H1 (cell line): ENCODE results near the gene ARPC2. TPM values are rescaled to one million over a fixed set of nuclear protein-coding genes. Genes with fewer than 3 reads are reported as not detected.

Source experiments
- CTCF ChIA-PET: fragments of 300-600 bp; sonication (Branson Sonifier 250); formaldehyde crosslinking; loops from one replicate; lab custom pipeline; 2021; ENCODE audit not compliant: partially characterized antibody; lab: Charles Lee
- POLR2A ChIA-PET: fragments of 300-600 bp; sonication (Branson Sonifier 250); formaldehyde crosslinking; loops from one replicate; lab custom pipeline; 2021; ENCODE audit warnings: inconsistent platforms; ENCODE audit not compliant: partially characterized antibody; lab: Charles Lee
- DNase-seq, 2 experiments: peaks; one replicate each; pipeline versions ENCODE4 v3.0.0 to v3.0.0-alpha.2; 2010 to 2022; ENCODE audit warnings: low spot score in 2 of 2, low read depth in 1 of 2, mixed read lengths in 1 of 2
- FAIRE-seq: peaks from 2 replicates; lab custom pipeline; 2011; peaks lifted over from hg19 to GRCh38; lab: Jason Lieb, UNC
- H2AFZ ChIP-seq: 2 replicates; pipeline ENCODE4 v1.8.1; 2012; ENCODE audit warnings: low read length, inconsistent platforms
- H2AK5ac ChIP-seq: 2 replicates; pipeline ENCODE4 v1.6.1; 2013; ENCODE audit warnings: low read depth, low read length
- H2BK120ac ChIP-seq: replicated peaks from 2 replicates; pipeline ENCODE3; 2013; ENCODE audit warnings: low read depth, low read length, inconsistent platforms
- H2BK12ac ChIP-seq: 2 replicates; pipeline ENCODE4 v1.6.1; 2013; ENCODE audit warnings: low read depth, low read length
- H2BK15ac ChIP-seq: 2 replicates; pipeline ENCODE4 v1.6.1; 2013; ENCODE audit warnings: low read length
- H2BK20ac ChIP-seq: 2 replicates; pipeline ENCODE4 v1.6.1; 2013; ENCODE audit warnings: low read length
- H2BK5ac ChIP-seq: 2 replicates; pipeline ENCODE4 v1.6.1; 2013; ENCODE audit warnings: low read depth, low read length
- H3K14ac ChIP-seq: 2 replicates; pipeline ENCODE4 v1.6.1; 2013; ENCODE audit warnings: inconsistent platforms; ENCODE audit not compliant: insufficient read length
- H3K18ac ChIP-seq: 2 replicates; pipeline ENCODE4 v1.6.1; 2013; ENCODE audit warnings: low read length; ENCODE audit errors: extremely low read depth
- H3K23ac ChIP-seq: 2 replicates; pipeline ENCODE4 v1.6.1; 2013; ENCODE audit warnings: inconsistent platforms; ENCODE audit not compliant: insufficient read length
- H3K23me2 ChIP-seq: 2 replicates; pipeline ENCODE4 v1.6.1; 2013; ENCODE audit warnings: low read depth, low read length
- H3K27ac ChIP-seq: 2 replicates; pipeline ENCODE4 v1.6.1; 2011; ENCODE audit warnings: low read depth, low read length, inconsistent platforms
- H3K27me3 ChIP-seq, 4 experiments: replicated peaks in 1 of 4; 1 replicate in 1 of 4; 2 replicates in 3 of 4; pipeline versions ENCODE4 v1.6.1 to v1.8.1; 2011 to 2013; ENCODE audit warnings: low read length in 3 of 4, mild to moderate bottlenecking in 3 of 4, inconsistent platforms in 2 of 4, mixed read lengths in 2 of 4, moderate library complexity in 1 of 4; ENCODE audit not compliant: control insufficient read depth in 3 of 4, insufficient read depth in 3 of 4; ENCODE audit errors: extremely low read depth in 1 of 4
- H3K36me3 ChIP-seq, 4 experiments: 2 replicates each; pipeline versions ENCODE4 v1.6.1 to v1.8.1; 2011 to 2013; ENCODE audit warnings: mild to moderate bottlenecking in 4 of 4, low read length in 3 of 4, moderate library complexity in 2 of 4, control low read depth in 1 of 4, inconsistent platforms in 1 of 4; ENCODE audit not compliant: insufficient read depth in 4 of 4, control insufficient read depth in 2 of 4
- H3K4ac ChIP-seq: replicated peaks from 2 replicates; pipeline ENCODE3; 2013; ENCODE audit warnings: low read length, low read depth, mixed read lengths, inconsistent platforms; ENCODE audit not compliant: insufficient read length
- H3K4me1 ChIP-seq, 4 experiments: replicated peaks in 1 of 4; 1 replicate in 1 of 4; 2 replicates in 3 of 4; pipeline versions ENCODE4 v1.6.1 to v1.8.1; 2011 to 2013; ENCODE audit warnings: low read length in 3 of 4, inconsistent platforms in 2 of 4, mixed read lengths in 1 of 4; ENCODE audit not compliant: insufficient read depth in 4 of 4, control insufficient read depth in 3 of 4
- H3K4me2 ChIP-seq, 2 experiments: 2 replicates each; pipeline versions ENCODE4 v1.6.1 to v1.8.1; 2011 to 2013; ENCODE audit warnings: low read depth in 2 of 2, low read length in 2 of 2, control low read depth in 1 of 2, inconsistent platforms in 1 of 2, mild to moderate bottlenecking in 1 of 2; ENCODE audit not compliant: insufficient read depth in 1 of 2
- H3K4me3 ChIP-seq, 4 experiments: fragments of 200-600, 300-600 bp in 1 of 4; sonication (generic), shearing (Covaris generic), sonication (Bioruptor Twin) in 1 of 4; 2 replicates each; pipeline versions ENCODE4 v1.5.1 to v1.8.1; 2011 to 2016; ENCODE audit warnings: low read length in 4 of 4, low read depth in 3 of 4, control low read depth in 2 of 4, inconsistent platforms in 2 of 4, mild to moderate bottlenecking in 2 of 4, mixed read lengths in 1 of 4, moderate library complexity in 1 of 4; ENCODE audit not compliant: insufficient read depth in 2 of 4; ENCODE audit errors: extremely low read depth in 1 of 4
- H3K56ac ChIP-seq: replicated peaks from 2 replicates; pipeline ENCODE3; 2013; ENCODE audit warnings: low read depth, mild to moderate bottlenecking, mixed read lengths, low read length, inconsistent platforms; ENCODE audit not compliant: insufficient read length
- H3K79me1 ChIP-seq: 2 replicates; pipeline ENCODE4 v1.6.1; 2013; ENCODE audit warnings: low read depth, low read length, control low read depth
- H3K79me2 ChIP-seq, 2 experiments: 2 replicates each; pipeline versions ENCODE4 v1.6.1 to v1.8.1; 2012 to 2013; ENCODE audit warnings: low read length in 2 of 2, mild to moderate bottlenecking in 2 of 2, inconsistent platforms in 1 of 2; ENCODE audit not compliant: insufficient read depth in 2 of 2, control insufficient read depth in 1 of 2
- H3K9ac ChIP-seq, 4 experiments: replicated peaks in 1 of 4; 1 replicate in 1 of 4; 2 replicates in 3 of 4; pipeline versions ENCODE4 v1.6.1 to v1.8.1; 2011 to 2013; ENCODE audit warnings: low read depth in 3 of 4, low read length in 3 of 4, control low read depth in 2 of 4, mild to moderate bottlenecking in 2 of 4, moderate library complexity in 2 of 4, inconsistent platforms in 1 of 4; ENCODE audit errors: extremely low read depth in 1 of 4
- H3K9me3 ChIP-seq, 2 experiments: 2 replicates each; pipeline versions ENCODE4 v1.6.1 to v1.8.1; 2012 to 2013; ENCODE audit warnings: mild to moderate bottlenecking in 2 of 2, moderate library complexity in 2 of 2, control low read depth in 1 of 2, inconsistent platforms in 1 of 2, low read depth in 1 of 2, low read length in 1 of 2, mixed read lengths in 1 of 2; ENCODE audit not compliant: insufficient read depth in 2 of 2
- H4K20me1 ChIP-seq, 2 experiments: replicated peaks in 1 of 2; 2 replicates each; pipeline versions ENCODE3 to v1.8.1; 2011 to 2013; ENCODE audit warnings: inconsistent platforms in 2 of 2, low read length in 2 of 2, mild to moderate bottlenecking in 1 of 2; ENCODE audit not compliant: insufficient read depth in 2 of 2, control insufficient read depth in 1 of 2
- H4K5ac ChIP-seq: 2 replicates; pipeline ENCODE4 v1.6.1; 2013; ENCODE audit warnings: low read length, low read depth, mixed read lengths, inconsistent platforms; ENCODE audit not compliant: insufficient read length
- H4K8ac ChIP-seq: 2 replicates; pipeline ENCODE4 v1.8.0; 2013; ENCODE audit warnings: mild to moderate bottlenecking, moderate library complexity, low read length, inconsistent platforms; ENCODE audit not compliant: insufficient read depth; ENCODE audit errors: extremely low read depth
- H4K91ac ChIP-seq: replicated peaks from 2 replicates; pipeline ENCODE3; 2013; ENCODE audit warnings: low read length, mixed read lengths, inconsistent platforms; ENCODE audit not compliant: insufficient read length
- BCL11A ChIP-seq, 2 experiments: IDR thresholded peaks; one replicate each; pipeline ENCODE4 v1.6.1; 2011; ENCODE audit warnings: low read depth in 2 of 2, low read length in 2 of 2, mild to moderate bottlenecking in 2 of 2
- BRCA1 ChIP-seq: IDR thresholded peaks from 2 replicates; pipeline ENCODE4 v1.6.1; 2012; ENCODE audit warnings: low read depth, low read length, improper control_type of control experiment
- CBX8 ChIP-seq: fragments of 300-800, 300-1000 bp; sonication (generic); IDR thresholded peaks from 2 replicates; pipeline ENCODE4 v1.7.1; 2016; ENCODE audit warnings: low read depth, low read length, borderline replicate concordance
- CHD1 ChIP-seq: IDR thresholded peaks from 2 replicates; pipeline ENCODE4 v1.6.1; 2012; ENCODE audit warnings: low read depth, low read length, improper control_type of control experiment
- GABPA ChIP-seq: IDR thresholded peaks from 2 replicates; pipeline ENCODE4 v1.6.1; 2011; ENCODE audit warnings: mild to moderate bottlenecking, low read length, moderate library complexity, borderline replicate concordance; ENCODE audit not compliant: insufficient read depth
- HDAC2 ChIP-seq, 2 experiments: fragments of 300-600 bp in 1 of 2; sonication (generic) in 1 of 2; IDR thresholded peaks; 2 replicates each; pipeline ENCODE4 v1.6.1; 2011 to 2012; ENCODE audit warnings: low read depth in 2 of 2, low read length in 2 of 2, mild to moderate bottlenecking in 2 of 2, moderate library complexity in 2 of 2, borderline replicate concordance in 1 of 2, inconsistent platforms in 1 of 2
- KDM4A ChIP-seq: IDR thresholded peaks from one replicate; pipeline ENCODE4 v1.7.1; 2012; ENCODE audit warnings: low read depth, mild to moderate bottlenecking, moderate library complexity, low read length, inconsistent platforms; ENCODE audit not compliant: severe bottlenecking
- MAFK ChIP-seq: IDR thresholded peaks from 2 replicates; pipeline ENCODE4 v1.6.1; 2012; ENCODE audit warnings: low read depth, mild to moderate bottlenecking, improper control_type of control experiment, low read length
- RFX5 ChIP-seq: IDR thresholded peaks from 2 replicates; pipeline ENCODE4 v1.6.1; 2011; ENCODE audit warnings: low read depth, low read length, improper control_type of control experiment, borderline replicate concordance
- SIRT6 ChIP-seq: IDR thresholded peaks from one replicate; pipeline ENCODE4 v1.7.1; 2012; ENCODE audit warnings: low read length, inconsistent platforms
- YY1 ChIP-seq: IDR thresholded peaks from 2 replicates; pipeline ENCODE4 v1.6.1; 2011; ENCODE audit warnings: low read depth, mild to moderate bottlenecking, low read length
- ZNF274 ChIP-seq: IDR thresholded peaks from 2 replicates; pipeline ENCODE4 v1.7.0; 2012; ENCODE audit warnings: low read length, borderline replicate concordance; ENCODE audit errors: extremely low read depth
- WGBS, 2 experiments: shearing (Covaris generic) in 1 of 2; methylation state at CpG; one replicate each; pipeline versions ENCODE4 v1.1.6 to v1.1.7; 2013 to 2015; ENCODE audit warnings: low lambda C conversion rate in 2 of 2, mixed read lengths in 2 of 2, inconsistent platforms in 1 of 2, low coverage in 1 of 2, missing lambda C conversion rate in 1 of 2; ENCODE audit not compliant: insufficient replicate concordance in 2 of 2, insufficient coverage in 1 of 2, insufficient read length in 1 of 2; ENCODE audit errors: extremely low coverage in 1 of 2, missing lambda C conversion rate in 1 of 2; 5-methylcytosine and 5-hydroxymethylcytosine counted together
- polyA plus RNA-seq, 7 experiments: library from polyadenylated mRNA; depleted of rRNA in 3 of 7; stranded (reverse) in 5 of 7; unstranded in 2 of 7; fragments of >200 nt in 5 of 7; fragments of 200-250 nt in 2 of 7; gene quantifications; 1 replicate in 5 of 7; 2 replicates in 1 of 7; 4 replicates in 1 of 7; pipeline versions ENCODE4 v1.2.1 to v1.2.3, GENCODE V29; 2011 to 2013; ENCODE audit warnings: missing spikeins in 2 of 7, mixed read lengths in 2 of 7
- total RNA-seq: library from RNA; stranded (reverse); fragmentation: NEBNext Ultra II Directional; extraction: Animal tissue kit (Norgen Biotek cat#: 25700); gene quantifications from 2 replicates; pipeline ENCODE4 v1.2.1, GENCODE V29; 2021
- TF ChIP-seq, protein P1 (sequence below): IDR thresholded peaks from 2 replicates; pipeline ENCODE4 v1.6.1; 2012; ENCODE audit warnings: inconsistent platforms

ARPC2 gene
- total and polyA plus RNA-seq, 2 of the 8 experiments (the other 6 are each of a cell fraction or from before 2014, with no cell fraction given), result 174 to 195 TPM

DNA sequence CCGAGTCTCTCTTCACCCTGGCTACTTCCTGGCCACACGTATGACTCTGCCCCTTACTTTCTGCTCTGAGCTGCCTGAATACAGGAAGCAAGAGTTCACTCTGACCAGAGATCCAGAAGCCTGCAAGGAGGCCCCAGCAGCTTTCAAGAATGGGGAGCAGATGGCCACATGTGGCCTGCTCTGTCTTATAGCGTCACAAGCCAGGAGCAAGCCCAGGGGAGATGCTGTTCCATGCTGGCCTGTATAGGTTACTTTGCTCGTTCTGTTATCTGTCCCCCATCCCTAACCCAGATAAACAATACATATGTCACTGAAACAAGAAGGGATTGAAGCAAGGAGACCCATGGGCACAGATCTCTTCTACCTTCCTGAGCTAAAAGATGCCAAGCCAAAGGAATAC, 57.6 kb downstream of the ARPC2 start:
- no peaks in the 10 kb centered on the region for H3K9me3 ChIP-seq
- H3K4me1 ChIP-seq, result peaks cover 0 to 4% (median 2%) of the 10 kb centered on the region in 4 experiments; a peak in 4 of 7 replicates
- peaks cover 5% of the 10 kb centered on the region; the same call in 1 of the 2 replicates for H3K79me1 ChIP-seq
- no peak overlapping the region for H2AFZ ChIP-seq
- H4K8ac ChIP-seq, result no peak overlapping the region
- WGBS, 2 experiments, result 93% methylated on average over 4 of the region's 4 CpGs; no CpG with 5 or more reads in 1 of the 2 experiments
- H3K4me3 ChIP-seq, result no peak overlapping the region
- H3K4me2 ChIP-seq, result no peak overlapping the region
- no peak for FAIRE-seq
- no peak overlapping the region for H2BK5ac ChIP-seq
- no peaks in the 10 kb centered on the region for H3K27me3 ChIP-seq
- H3K4ac ChIP-seq, result no peak overlapping the region
- H3K36me3 ChIP-seq, result peaks cover 0 to 41% (median 9%) of the 10 kb centered on the region in 4 experiments; a peak in 6 of 8 replicates
- peaks cover 6% of the 10 kb centered on the region; the same call in 1 of the 2 replicates for H3K23me2 ChIP-seq
- no peak overlapping the region for H2BK120ac ChIP-seq
- H3K14ac ChIP-seq, result no peak overlapping the region
- H3K9ac ChIP-seq, result no peak overlapping the region
- H2BK12ac ChIP-seq, result no peak overlapping the region
- no peak overlapping the region for H3K18ac ChIP-seq
- no peak overlapping the region for H4K5ac ChIP-seq
- no peak overlapping the region for H2AK5ac ChIP-seq
- no peak overlapping the region for H4K91ac ChIP-seq
- ChIA-PET POLR2A (interaction anchor here (1.3 to 2.6 kb wide), 4 partner anchors 12 to 17 kb away, joined by 3 to 22 read pairs (median 4); partner anchors contain the start of gene GPBAR1), CTCF (interaction anchor here (0.7 to 8.2 kb wide), 15 partner anchors 9 to 373 kb away, joined by 3 to 131 read pairs (median 6); partner anchors contain the start of genes CATIP, GPBAR1 and TMBIM1)
- no peak overlapping the region for H3K23ac ChIP-seq
- H3K79me2 ChIP-seq, result peaks cover 0 to 3% of the 10 kb centered on the region in 2 experiments; a peak in 1 of 4 replicates
- no peak overlapping the region for H3K56ac ChIP-seq
- H4K20me1 ChIP-seq, result peaks cover 0 to 12% of the 10 kb centered on the region in 2 experiments
- DNase-seq, result no peak
- no peak overlapping the region for H2BK15ac ChIP-seq
- no peak overlapping the region for H3K27ac ChIP-seq
- no peak overlapping the region for H2BK20ac ChIP-seq
- TF ChIP-seq GABPA (no peak), ZNF274 (no peak), CBX8 (no peak), BRCA1 (no peak), RFX5 (no peak), YY1 (no peak), SIRT6 (no peak), HDAC2 (IDR thresholded peaks at IDR 0.05; ENCODE audit: borderline replicate concordance in 1 of 2, low read depth in 2 of 2, low read length in 2 of 2) (no peak), KDM4A (no peak), MAFK (no peak), BCL11A (IDR thresholded peaks at IDR 0.05; ENCODE audit: low read depth in 2 of 2, low read length in 2 of 2) (no peak), CHD1 (no peak)
- TF ChIP-seq, protein P1, sequence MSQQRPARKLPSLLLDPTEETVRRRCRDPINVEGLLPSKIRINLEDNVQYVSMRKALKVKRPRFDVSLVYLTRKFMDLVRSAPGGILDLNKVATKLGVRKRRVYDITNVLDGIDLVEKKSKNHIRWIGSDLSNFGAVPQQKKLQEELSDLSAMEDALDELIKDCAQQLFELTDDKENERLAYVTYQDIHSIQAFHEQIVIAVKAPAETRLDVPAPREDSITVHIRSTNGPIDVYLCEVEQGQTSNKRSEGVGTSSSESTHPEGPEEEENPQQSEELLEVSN, result no peak
